ENCODE data around the gene PPIF. TPM values are rescaled to one million over a fixed set of nuclear protein-coding genes. Genes with fewer than 3 reads are reported as not detected.

PPIF gene
- total RNA-seq, 1 experiment from 2014 or later = 80.9 TPM

DNA sequence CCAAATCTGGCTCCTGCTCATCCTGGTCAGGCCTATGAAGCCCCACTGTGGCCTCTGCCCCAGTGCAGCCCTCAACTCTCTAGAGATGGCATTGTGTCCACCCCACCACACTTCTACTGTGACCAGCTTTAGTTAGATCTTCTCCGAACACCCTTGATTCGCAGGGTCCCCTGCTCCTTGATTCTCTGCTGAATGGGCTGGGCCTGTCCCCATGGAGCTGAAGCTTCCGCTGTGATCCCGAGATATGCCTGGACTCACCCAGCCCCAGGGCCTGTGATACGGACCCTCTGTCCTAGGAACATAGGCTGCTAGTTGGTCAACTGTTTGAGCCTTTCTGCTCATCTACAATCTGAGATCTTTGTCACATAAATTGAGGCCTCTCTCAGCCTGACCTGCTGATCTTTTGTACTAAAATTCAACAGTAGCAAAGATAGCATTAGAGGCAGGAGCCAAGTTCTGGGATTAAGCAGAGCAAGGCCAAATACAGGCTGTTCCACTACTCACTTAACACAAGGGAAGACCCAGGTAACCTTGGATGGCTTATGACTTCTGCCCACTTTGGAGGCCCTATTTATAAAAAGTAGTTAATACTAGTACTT is 6.5 kb upstream of the PPIF start (continued):
- TF ChIP-seq CREB1 (CRISPR knock-in tag; IDR thresholded peaks at IDR 0.05) = no peak

DNA sequence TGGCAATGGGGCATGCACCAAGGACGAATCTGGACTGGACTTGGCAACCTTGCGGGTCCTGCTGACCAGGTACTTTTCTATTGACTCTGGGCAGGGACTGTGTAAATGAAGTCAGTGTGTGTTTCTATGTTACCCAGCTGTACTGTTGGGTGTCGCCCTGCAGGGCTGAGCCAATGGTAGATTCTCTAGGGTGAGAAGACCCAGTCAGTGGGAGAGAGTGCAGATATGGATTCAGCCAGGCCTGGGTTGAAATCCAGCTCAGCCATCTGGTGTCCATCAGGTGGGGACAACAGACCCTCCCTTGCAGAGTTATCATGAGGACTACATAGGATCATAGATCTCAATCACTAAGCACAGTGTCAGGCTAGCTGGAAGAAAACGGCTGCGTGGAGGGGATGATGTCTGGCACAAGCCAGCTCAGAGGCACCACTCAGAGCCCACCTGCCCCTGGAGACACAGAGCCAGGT is 4.9 kb upstream of the PPIF start:
- H3K4me1 Mint-ChIP-seq = peaks cover 3% of the 10 kb centered on the region; the same call in 1 of the 2 replicates
- TF ChIP-seq SMAD3 (CRISPR knock-in tag; IDR thresholded peaks at IDR 0.05; ENCODE audit: borderline replicate concordance) (no peak), ZNF219 (CRISPR knock-in tag; IDR thresholded peaks at IDR 0.05; ENCODE audit: borderline replicate concordance) (no peak), ZNF138 (CRISPR knock-in tag; conservative IDR thresholded peaks at IDR 0.05) (no peak), ZNF263 (CRISPR knock-in tag; IDR thresholded peaks at IDR 0.05; ENCODE audit: low read depth) (no peak), RELA (CRISPR knock-in tag; IDR thresholded peaks at IDR 0.05; ENCODE audit: borderline replicate concordance) (no peak), JUN (CRISPR knock-in tag; IDR thresholded peaks at IDR 0.05) (no peak), GTF2I (CRISPR knock-in tag; conservative IDR thresholded peaks at IDR 0.05) (no peak), NR2C2 (CRISPR knock-in tag; IDR thresholded peaks at IDR 0.05) (no peak), CREM (CRISPR knock-in tag; IDR thresholded peaks at IDR 0.05) (no peak), NR1H2 (CRISPR knock-in tag; IDR thresholded peaks at IDR 0.05) (no peak)
- TF ChIP-seq, protein P1, sequence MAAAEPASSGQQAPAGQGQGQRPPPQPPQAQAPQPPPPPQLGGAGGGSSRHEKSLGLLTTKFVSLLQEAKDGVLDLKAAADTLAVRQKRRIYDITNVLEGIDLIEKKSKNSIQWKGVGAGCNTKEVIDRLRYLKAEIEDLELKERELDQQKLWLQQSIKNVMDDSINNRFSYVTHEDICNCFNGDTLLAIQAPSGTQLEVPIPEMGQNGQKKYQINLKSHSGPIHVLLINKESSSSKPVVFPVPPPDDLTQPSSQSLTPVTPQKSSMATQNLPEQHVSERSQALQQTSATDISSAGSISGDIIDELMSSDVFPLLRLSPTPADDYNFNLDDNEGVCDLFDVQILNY (CRISPR knock-in tag; IDR thresholded peaks at IDR 0.05) = no peak
- TF ChIP-seq, protein P2, sequence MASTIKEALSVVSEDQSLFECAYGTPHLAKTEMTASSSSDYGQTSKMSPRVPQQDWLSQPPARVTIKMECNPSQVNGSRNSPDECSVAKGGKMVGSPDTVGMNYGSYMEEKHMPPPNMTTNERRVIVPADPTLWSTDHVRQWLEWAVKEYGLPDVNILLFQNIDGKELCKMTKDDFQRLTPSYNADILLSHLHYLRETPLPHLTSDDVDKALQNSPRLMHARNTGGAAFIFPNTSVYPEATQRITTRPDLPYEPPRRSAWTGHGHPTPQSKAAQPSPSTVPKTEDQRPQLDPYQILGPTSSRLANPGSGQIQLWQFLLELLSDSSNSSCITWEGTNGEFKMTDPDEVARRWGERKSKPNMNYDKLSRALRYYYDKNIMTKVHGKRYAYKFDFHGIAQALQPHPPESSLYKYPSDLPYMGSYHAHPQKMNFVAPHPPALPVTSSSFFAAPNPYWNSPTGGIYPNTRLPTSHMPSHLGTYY (CRISPR knock-in tag; IDR thresholded peaks at IDR 0.05) = no peak
- TF ChIP-seq, protein P3, sequence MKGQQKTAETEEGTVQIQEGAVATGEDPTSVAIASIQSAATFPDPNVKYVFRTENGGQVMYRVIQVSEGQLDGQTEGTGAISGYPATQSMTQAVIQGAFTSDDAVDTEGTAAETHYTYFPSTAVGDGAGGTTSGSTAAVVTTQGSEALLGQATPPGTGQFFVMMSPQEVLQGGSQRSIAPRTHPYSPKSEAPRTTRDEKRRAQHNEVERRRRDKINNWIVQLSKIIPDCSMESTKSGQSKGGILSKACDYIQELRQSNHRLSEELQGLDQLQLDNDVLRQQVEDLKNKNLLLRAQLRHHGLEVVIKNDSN (CRISPR knock-in tag; IDR thresholded peaks at IDR 0.05) = no peak
- TF ChIP-seq, protein P4, sequence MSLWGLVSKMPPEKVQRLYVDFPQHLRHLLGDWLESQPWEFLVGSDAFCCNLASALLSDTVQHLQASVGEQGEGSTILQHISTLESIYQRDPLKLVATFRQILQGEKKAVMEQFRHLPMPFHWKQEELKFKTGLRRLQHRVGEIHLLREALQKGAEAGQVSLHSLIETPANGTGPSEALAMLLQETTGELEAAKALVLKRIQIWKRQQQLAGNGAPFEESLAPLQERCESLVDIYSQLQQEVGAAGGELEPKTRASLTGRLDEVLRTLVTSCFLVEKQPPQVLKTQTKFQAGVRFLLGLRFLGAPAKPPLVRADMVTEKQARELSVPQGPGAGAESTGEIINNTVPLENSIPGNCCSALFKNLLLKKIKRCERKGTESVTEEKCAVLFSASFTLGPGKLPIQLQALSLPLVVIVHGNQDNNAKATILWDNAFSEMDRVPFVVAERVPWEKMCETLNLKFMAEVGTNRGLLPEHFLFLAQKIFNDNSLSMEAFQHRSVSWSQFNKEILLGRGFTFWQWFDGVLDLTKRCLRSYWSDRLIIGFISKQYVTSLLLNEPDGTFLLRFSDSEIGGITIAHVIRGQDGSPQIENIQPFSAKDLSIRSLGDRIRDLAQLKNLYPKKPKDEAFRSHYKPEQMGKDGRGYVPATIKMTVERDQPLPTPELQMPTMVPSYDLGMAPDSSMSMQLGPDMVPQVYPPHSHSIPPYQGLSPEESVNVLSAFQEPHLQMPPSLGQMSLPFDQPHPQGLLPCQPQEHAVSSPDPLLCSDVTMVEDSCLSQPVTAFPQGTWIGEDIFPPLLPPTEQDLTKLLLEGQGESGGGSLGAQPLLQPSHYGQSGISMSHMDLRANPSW (CRISPR knock-in tag; conservative IDR thresholded peaks at IDR 0.05; ENCODE audit: low read depth) = no peak
- TF ChIP-seq, protein P5, sequence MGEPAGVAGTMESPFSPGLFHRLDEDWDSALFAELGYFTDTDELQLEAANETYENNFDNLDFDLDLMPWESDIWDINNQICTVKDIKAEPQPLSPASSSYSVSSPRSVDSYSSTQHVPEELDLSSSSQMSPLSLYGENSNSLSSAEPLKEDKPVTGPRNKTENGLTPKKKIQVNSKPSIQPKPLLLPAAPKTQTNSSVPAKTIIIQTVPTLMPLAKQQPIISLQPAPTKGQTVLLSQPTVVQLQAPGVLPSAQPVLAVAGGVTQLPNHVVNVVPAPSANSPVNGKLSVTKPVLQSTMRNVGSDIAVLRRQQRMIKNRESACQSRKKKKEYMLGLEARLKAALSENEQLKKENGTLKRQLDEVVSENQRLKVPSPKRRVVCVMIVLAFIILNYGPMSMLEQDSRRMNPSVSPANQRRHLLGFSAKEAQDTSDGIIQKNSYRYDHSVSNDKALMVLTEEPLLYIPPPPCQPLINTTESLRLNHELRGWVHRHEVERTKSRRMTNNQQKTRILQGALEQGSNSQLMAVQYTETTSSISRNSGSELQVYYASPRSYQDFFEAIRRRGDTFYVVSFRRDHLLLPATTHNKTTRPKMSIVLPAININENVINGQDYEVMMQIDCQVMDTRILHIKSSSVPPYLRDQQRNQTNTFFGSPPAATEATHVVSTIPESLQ (CRISPR knock-in tag; IDR thresholded peaks at IDR 0.05) = no peak
- TF ChIP-seq, protein P6, sequence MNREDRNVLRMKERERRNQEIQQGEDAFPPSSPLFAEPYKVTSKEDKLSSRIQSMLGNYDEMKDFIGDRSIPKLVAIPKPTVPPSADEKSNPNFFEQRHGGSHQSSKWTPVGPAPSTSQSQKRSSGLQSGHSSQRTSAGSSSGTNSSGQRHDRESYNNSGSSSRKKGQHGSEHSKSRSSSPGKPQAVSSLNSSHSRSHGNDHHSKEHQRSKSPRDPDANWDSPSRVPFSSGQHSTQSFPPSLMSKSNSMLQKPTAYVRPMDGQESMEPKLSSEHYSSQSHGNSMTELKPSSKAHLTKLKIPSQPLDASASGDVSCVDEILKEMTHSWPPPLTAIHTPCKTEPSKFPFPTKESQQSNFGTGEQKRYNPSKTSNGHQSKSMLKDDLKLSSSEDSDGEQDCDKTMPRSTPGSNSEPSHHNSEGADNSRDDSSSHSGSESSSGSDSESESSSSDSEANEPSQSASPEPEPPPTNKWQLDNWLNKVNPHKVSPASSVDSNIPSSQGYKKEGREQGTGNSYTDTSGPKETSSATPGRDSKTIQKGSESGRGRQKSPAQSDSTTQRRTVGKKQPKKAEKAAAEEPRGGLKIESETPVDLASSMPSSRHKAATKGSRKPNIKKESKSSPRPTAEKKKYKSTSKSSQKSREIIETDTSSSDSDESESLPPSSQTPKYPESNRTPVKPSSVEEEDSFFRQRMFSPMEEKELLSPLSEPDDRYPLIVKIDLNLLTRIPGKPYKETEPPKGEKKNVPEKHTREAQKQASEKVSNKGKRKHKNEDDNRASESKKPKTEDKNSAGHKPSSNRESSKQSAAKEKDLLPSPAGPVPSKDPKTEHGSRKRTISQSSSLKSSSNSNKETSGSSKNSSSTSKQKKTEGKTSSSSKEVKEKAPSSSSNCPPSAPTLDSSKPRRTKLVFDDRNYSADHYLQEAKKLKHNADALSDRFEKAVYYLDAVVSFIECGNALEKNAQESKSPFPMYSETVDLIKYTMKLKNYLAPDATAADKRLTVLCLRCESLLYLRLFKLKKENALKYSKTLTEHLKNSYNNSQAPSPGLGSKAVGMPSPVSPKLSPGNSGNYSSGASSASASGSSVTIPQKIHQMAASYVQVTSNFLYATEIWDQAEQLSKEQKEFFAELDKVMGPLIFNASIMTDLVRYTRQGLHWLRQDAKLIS (CRISPR knock-in tag; IDR thresholded peaks at IDR 0.05; ENCODE audit: borderline replicate concordance) = no peak
- TF ChIP-seq, protein P7, sequence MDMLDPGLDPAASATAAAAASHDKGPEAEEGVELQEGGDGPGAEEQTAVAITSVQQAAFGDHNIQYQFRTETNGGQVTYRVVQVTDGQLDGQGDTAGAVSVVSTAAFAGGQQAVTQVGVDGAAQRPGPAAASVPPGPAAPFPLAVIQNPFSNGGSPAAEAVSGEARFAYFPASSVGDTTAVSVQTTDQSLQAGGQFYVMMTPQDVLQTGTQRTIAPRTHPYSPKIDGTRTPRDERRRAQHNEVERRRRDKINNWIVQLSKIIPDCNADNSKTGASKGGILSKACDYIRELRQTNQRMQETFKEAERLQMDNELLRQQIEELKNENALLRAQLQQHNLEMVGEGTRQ (CRISPR knock-in tag; IDR thresholded peaks at IDR 0.05) = no peak
- ChIA-PET CTCF (interaction anchor here (0.9 to 1.6 kb wide), 2 partner anchors 32 to 146 kb away, joined by 3 read pairs; no protein-coding TSS in a partner anchor), POLR2A (no interaction called here)
- peaks cover 8% of the 10 kb centered on the region for H3K9me3 Mint-ChIP-seq
- no peaks in the 10 kb centered on the region; the same call in 1 of the 2 replicates for H3K27me3 Mint-ChIP-seq (ENCODE audit: low read depth)
- no peak overlapping the region for H3K4me3 Mint-ChIP-seq
- ATAC-seq (no peak), DNase-seq (ENCODE audit: low spot score) (no peak)
- H3K27ac Mint-ChIP-seq = no peak overlapping the region
- no peaks in the 10 kb centered on the region for H3K36me3 Mint-ChIP-seq

Measured in WTC11 (cell line).